SK-N-SH treated with all-trans-retinoic acid at 6 μM for 48 hours (cell line): ENCODE measurements around the gene ALDOC.

Experiments used
- ARNTL ChIP-seq: fragments of 450-650 bp; formaldehyde crosslinking; IDR thresholded peaks from 2 replicates; pipeline ENCODE4 v1.5.0; 2020; ENCODE audit warnings: low read depth, mild to moderate bottlenecking, moderate library complexity, borderline replicate concordance
- BACH2 ChIP-seq: fragments of 250-450 bp; sonication (Bioruptor Pico); IDR thresholded peaks from 2 replicates; pipeline ENCODE4 v1.9.0; 2021; ENCODE audit warnings: mild to moderate bottlenecking, borderline replicate concordance
- ESRRG ChIP-seq: fragments of 250-450 bp; sonication (Bioruptor Pico); IDR thresholded peaks from 2 replicates; pipeline ENCODE4 v1.6.1; 2021; ENCODE audit warnings: mild to moderate bottlenecking
- GLIS3 ChIP-seq: fragments of 250-450 bp; sonication (Bioruptor Pico); IDR thresholded peaks from 2 replicates; pipeline ENCODE4 v1.5.0; 2020; ENCODE audit warnings: mild to moderate bottlenecking, moderate library complexity
- ISL1 ChIP-seq: fragments of 250-450 bp; sonication (Bioruptor Pico); IDR thresholded peaks from 2 replicates; pipeline ENCODE4 v2.1.2; 2022; ENCODE audit warnings: mild to moderate bottlenecking, moderate library complexity
- OSR1 ChIP-seq: fragments of 250-450 bp; sonication (Bioruptor Pico); IDR thresholded peaks from 2 replicates; pipeline ENCODE4 v1.8.0; 2022; ENCODE audit warnings: moderate library complexity, mild to moderate bottlenecking, inconsistent platforms
- PATZ1 ChIP-seq: fragments of 250-450 bp; sonication (Bioruptor Pico); IDR thresholded peaks from 2 replicates; pipeline ENCODE4 v1.8.0; 2020; ENCODE audit warnings: mild to moderate bottlenecking, moderate library complexity, borderline replicate concordance
- POU6F1 ChIP-seq: fragments of 250-450 bp; sonication (Bioruptor Pico); IDR thresholded peaks from 2 replicates; pipeline ENCODE4 v1.8.0; 2021; ENCODE audit warnings: low read depth, mild to moderate bottlenecking, moderate library complexity, borderline replicate concordance
- PPARA ChIP-seq: fragments of 250-450 bp; sonication (Bioruptor Pico); IDR thresholded peaks from 2 replicates; pipeline ENCODE4 v1.5.0; 2020; ENCODE audit warnings: mild to moderate bottlenecking, borderline replicate concordance
- RARB ChIP-seq: fragments of 250-450 bp; sonication (Bioruptor Pico); IDR thresholded peaks from 2 replicates; pipeline ENCODE4 v1.8.0; 2021; ENCODE audit warnings: mild to moderate bottlenecking, moderate library complexity
- ZFP3 ChIP-seq: fragments of 250-450 bp; sonication (Bioruptor Pico); IDR thresholded peaks from 2 replicates; pipeline ENCODE4 v1.5.0; 2020; ENCODE audit warnings: mild to moderate bottlenecking, moderate library complexity
- ZFP30 ChIP-seq: fragments of 450-650 bp; formaldehyde crosslinking; IDR thresholded peaks from 2 replicates; pipeline ENCODE4 v1.5.0; 2022; ENCODE audit warnings: mild to moderate bottlenecking, moderate library complexity
- ZNF70 ChIP-seq: fragments of 450-650 bp; formaldehyde crosslinking; IDR thresholded peaks from 2 replicates; pipeline ENCODE4 v1.5.0; 2020; ENCODE audit warnings: mild to moderate bottlenecking, moderate library complexity

- no peak for TF ChIP-seq ESRRG
- no peak for TF ChIP-seq RARB
- TF ChIP-seq ARNTL (CRISPR knock-in tag): no peak
- no peak for TF ChIP-seq POU6F1
- no peak for TF ChIP-seq ZFP30 (CRISPR knock-in tag)
- TF ChIP-seq ZNF70 (CRISPR knock-in tag): no peak
- no peak for TF ChIP-seq PATZ1
- TF ChIP-seq OSR1 (CRISPR knock-in tag): no peak
- no peak for TF ChIP-seq PPARA (CRISPR knock-in tag)
- TF ChIP-seq GLIS3 (CRISPR knock-in tag): no peak
- no peak for TF ChIP-seq ISL1
- no peak for TF ChIP-seq ZFP3 (CRISPR knock-in tag)
- no peak for TF ChIP-seq BACH2 (CRISPR knock-in tag)
Measured at GRCh38 chr17:28527181-28527681, 49.5 kb downstream of the ALDOC start.
